Gastrocnemius medialis (tissue), 4 donors: ENCODE measurements around the gene ZDHHC4.

Source experiments
- CTCF ChIP-seq, 5 experiments: fragments of 450-650 bp in 3 of 5; fragments of 200-600 bp in 2 of 5; sonication (generic) in 2 of 5; IDR thresholded peaks in 4 of 5; conservative IDR thresholded peaks in 1 of 5; 1 replicate in 4 of 5; 2 replicates in 1 of 5; pipeline ENCODE4 v1.5.1; 2016 to 2019; ENCODE audit warnings: antibody characterized with exemption in 5 of 5, mild to moderate bottlenecking in 3 of 5, moderate library complexity in 3 of 5
- POLR2A ChIP-seq, 2 donors: fragments of 450-650 bp; IDR thresholded peaks; one replicate each; pipeline ENCODE4 v1.6.1; 2017; ENCODE audit warnings: antibody characterized with exemption in 2 of 2, mild to moderate bottlenecking in 2 of 2, moderate library complexity in 2 of 2

- TF ChIP-seq CTCF (IDR thresholded peaks at IDR 0.05 in 4 of 5, conservative IDR thresholded peaks at IDR 0.05 in 1 of 5), result no peak
- no peak for TF ChIP-seq POLR2A (IDR thresholded peaks at IDR 0.05)
Observed at GRCh38 chr7:6588566-6588965, 11.3 kb downstream of the ZDHHC4 start.
